SJCRH30 (cell line): ENCODE measurements around the gene ILKAP. TPM values are rescaled to one million over a fixed set of nuclear protein-coding genes. Genes with fewer than 3 reads are reported as not detected.

ENCODE experiments used
- DNase-seq, 2 experiments: peaks; one replicate each; pipeline ENCODE4 v3.0.0-alpha.2; 2015 to 2020
- H3K27ac ChIP-seq: fragments of 250-450 bp; sonication (Bioruptor Pico); 2 replicates; pipeline ENCODE4 v1.5.1; 2020; ENCODE audit warnings: mild to moderate bottlenecking, moderate library complexity
- H3K27me3 ChIP-seq: fragments of 250-450 bp; sonication (Bioruptor Pico); 2 replicates; pipeline ENCODE4 v1.5.1; 2020; ENCODE audit warnings: mild to moderate bottlenecking, moderate library complexity
- H3K36me3 ChIP-seq: fragments of 250-450 bp; sonication (Bioruptor Pico); 2 replicates; pipeline ENCODE4 v1.5.1; 2020; ENCODE audit warnings: mild to moderate bottlenecking, moderate library complexity
- H3K4me1 ChIP-seq: fragments of 250-450 bp; sonication (Bioruptor Pico); 2 replicates; pipeline ENCODE4 v1.5.1; 2020; ENCODE audit warnings: mild to moderate bottlenecking, moderate library complexity
- H3K4me3 ChIP-seq: fragments of 250-450 bp; sonication (Bioruptor Pico); 2 replicates; pipeline ENCODE4 v1.5.1; 2020; ENCODE audit warnings: mild to moderate bottlenecking, moderate library complexity
- H3K9me3 ChIP-seq: fragments of 250-450 bp; sonication (Bioruptor Pico); replicated peaks from 2 replicates; pipeline ENCODE4 v1.5.1; 2020; ENCODE audit warnings: mild to moderate bottlenecking, moderate library complexity
- total RNA-seq: library from RNA; depleted of rRNA; stranded (reverse); fragments of >200 nt; shearing (Covaris generic); gene quantifications from 2 replicates; pipeline ENCODE4 v1.2.3, GENCODE V29; 2014

ILKAP gene
- total RNA-seq, 1 experiment from 2014 or later, result 71.1 TPM

DNA sequence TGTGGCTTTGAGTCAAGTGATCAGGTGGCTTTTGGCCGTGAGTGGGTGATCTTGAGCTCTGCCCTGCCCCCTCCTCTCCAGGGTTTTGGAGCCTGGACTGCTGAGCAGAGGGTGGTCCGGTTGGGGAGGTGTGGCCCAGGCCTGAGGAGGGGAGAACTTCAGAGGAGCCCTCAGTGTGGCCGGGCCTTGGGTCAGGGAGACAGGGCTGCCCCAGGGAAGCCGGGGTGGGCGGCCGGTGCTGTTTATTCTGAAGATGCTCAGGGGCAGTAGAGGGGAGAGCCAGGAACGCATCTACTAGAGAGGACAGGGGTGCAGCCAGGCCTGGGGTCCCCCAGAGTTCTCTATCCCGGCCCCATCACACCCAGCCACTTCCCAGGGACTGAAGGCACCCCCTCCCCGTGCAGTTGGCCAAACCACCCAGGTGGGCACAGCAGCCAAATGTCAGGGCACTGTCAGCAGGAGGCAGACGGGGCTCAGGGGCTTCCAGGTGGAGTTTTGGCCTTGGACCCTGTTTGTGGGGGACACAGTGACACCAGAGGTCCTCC lies 43.8 kb downstream of the ILKAP start:
- H3K4me1 ChIP-seq, result peaks cover 24% of the 10 kb centered on the region

GRCh38 chr2:238159071-238159539 lies 44.4 kb downstream of the ILKAP start:
- no peak for DNase-seq
- H3K27me3 ChIP-seq, result no peaks in the 10 kb centered on the region
- peaks cover 24% of the 10 kb centered on the region for H3K4me1 ChIP-seq
- H3K36me3 ChIP-seq, result no peaks in the 10 kb centered on the region
- H3K27ac ChIP-seq, result no peak overlapping the region
- H3K4me3 ChIP-seq, result peak overlapping the region; percentile 59
- H3K9me3 ChIP-seq, result no peaks in the 10 kb centered on the region

More for the DNA sequence above, 43.8 kb downstream of the ILKAP start:
- no peaks in the 10 kb centered on the region for H3K9me3 ChIP-seq
- H3K27ac ChIP-seq, result no peak overlapping the region
- DNase-seq, result no peak
- no peaks in the 10 kb centered on the region for H3K27me3 ChIP-seq
- peak overlapping the region; percentile 59 for H3K4me3 ChIP-seq
- no peaks in the 10 kb centered on the region for H3K36me3 ChIP-seq

- Histone ChIP-seq H3K9me3 (no peaks in the 10 kb centered on the region), H3K27me3 (no peaks in the 10 kb centered on the region), H3K4me3 (peak within 1 kb of the TSS; percentile 59), H3K4me1 (peaks cover 24% of the 10 kb centered on the region), H3K36me3 (no peaks in the 10 kb centered on the region), H3K27ac (no peak within 1 kb of the TSS)
- DNase-seq, result peak; percentile 56 to 74
These were observed 44.9 kb downstream of the ILKAP start, which contains the start of gene ERFE for GRCh38 chr2:238158509-238159070. ERFE (plus strand) TSS chr2:238158970; CDS start chr2:238159008, 38 bp downstream.

DNA sequence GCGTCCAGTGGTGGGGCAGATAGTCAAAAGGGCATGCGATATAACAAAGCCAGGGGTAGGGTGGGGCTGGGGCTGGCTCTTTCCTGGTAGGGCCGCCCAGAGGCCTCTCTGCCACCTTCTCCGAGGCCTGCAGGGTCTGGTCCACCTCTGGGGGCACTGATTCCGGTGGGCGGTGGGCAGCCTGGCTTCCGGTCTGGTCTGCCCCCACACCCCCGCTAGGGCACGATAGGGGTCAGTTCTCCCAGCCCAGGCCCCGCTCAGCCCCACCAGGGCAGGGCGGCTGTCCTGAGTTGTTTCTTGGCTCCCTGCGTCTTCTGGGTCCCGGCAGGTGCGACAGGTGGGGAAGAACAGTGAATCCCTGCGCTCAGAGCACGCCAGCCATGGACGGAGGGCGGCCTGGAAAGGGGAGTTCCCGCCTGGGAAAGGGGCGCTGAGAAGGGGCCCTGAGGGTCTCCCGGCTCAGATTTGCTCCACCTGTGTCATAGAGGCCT lies 45.4 kb downstream of the ILKAP start:
- H3K4me1 ChIP-seq, result peaks cover 24% of the 10 kb centered on the region
- H3K36me3 ChIP-seq, result no peaks in the 10 kb centered on the region
- DNase-seq, result no peak
- no peak overlapping the region for H3K4me3 ChIP-seq
- H3K9me3 ChIP-seq, result no peaks in the 10 kb centered on the region
- no peaks in the 10 kb centered on the region for H3K27me3 ChIP-seq
- H3K27ac ChIP-seq, result no peak overlapping the region

- H3K27me3 ChIP-seq, result no peaks in the 10 kb centered on the region
- no peaks in the 10 kb centered on the region for H3K36me3 ChIP-seq
- no peak for DNase-seq
- H3K9me3 ChIP-seq, result no peaks in the 10 kb centered on the region
- H3K4me1 ChIP-seq, result peaks cover 24% of the 10 kb centered on the region
- no peak overlapping the region for H3K27ac ChIP-seq
- no peak overlapping the region for H3K4me3 ChIP-seq
These were observed 45.9 kb downstream of the ILKAP start for GRCh38 chr2:238157506-238158017.

- Histone ChIP-seq H3K9me3 (no peaks in the 10 kb centered on the region), H3K27ac (peak overlapping the region; percentile 69), H3K27me3 (no peaks in the 10 kb centered on the region), H3K4me1 (peaks cover 26% of the 10 kb centered on the region), H3K4me3 (no peak overlapping the region), H3K36me3 (no peaks in the 10 kb centered on the region)
- DNase-seq, result peak in 1 of 2 experiments; percentile 53
These were observed 47.5 kb downstream of the ILKAP start for GRCh38 chr2:238155761-238156694.

- DNase-seq, result peak; percentile 89 to 90
- peaks cover 30% of the 10 kb centered on the region for H3K4me1 ChIP-seq
These were observed 48.3 kb downstream of the ILKAP start for GRCh38 chr2:238155051-238155760.

DNA sequence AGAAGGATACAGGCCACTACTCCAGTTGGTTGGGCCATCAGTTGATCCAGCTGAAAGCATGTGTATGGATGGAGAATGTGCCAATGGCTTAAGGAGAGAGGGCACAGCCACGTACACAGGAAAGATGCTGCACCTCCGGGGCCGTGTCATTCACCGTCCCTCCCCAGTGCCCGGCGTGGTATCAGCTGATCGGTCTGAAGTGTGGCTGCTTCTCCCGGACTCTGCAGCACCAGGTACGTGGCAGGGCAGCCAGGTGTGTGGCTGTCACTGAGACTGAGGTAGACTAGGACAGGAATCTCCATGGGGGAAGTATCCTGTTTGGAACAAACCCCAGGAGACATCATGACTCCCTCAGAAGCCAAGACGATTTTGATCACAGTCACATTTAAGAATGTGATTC lies 48.9 kb downstream of the ILKAP start:
- H3K9me3 ChIP-seq, result no peaks in the 10 kb centered on the region
- H3K27ac ChIP-seq, result no peak overlapping the region; the same call in 1 of the 2 replicates
- peaks cover 34% of the 10 kb centered on the region for H3K4me1 ChIP-seq
- no peak for DNase-seq
- no peaks in the 10 kb centered on the region for H3K27me3 ChIP-seq
- no peak overlapping the region for H3K4me3 ChIP-seq
- no peaks in the 10 kb centered on the region for H3K36me3 ChIP-seq

More at GRCh38 chr2:238155051-238155760, 48.3 kb downstream of the ILKAP start:
- Histone ChIP-seq H3K9me3 (no peaks in the 10 kb centered on the region), H3K36me3 (no peaks in the 10 kb centered on the region), H3K27ac (peak overlapping the region; percentile 69), H3K4me3 (no peak overlapping the region), H3K27me3 (no peaks in the 10 kb centered on the region)

- H3K36me3 ChIP-seq, result no peaks in the 10 kb centered on the region
- peaks cover 39% of the 10 kb centered on the region for H3K4me1 ChIP-seq
- no peak for DNase-seq
- no peaks in the 10 kb centered on the region for H3K27me3 ChIP-seq
- H3K9me3 ChIP-seq, result no peaks in the 10 kb centered on the region
- no peak overlapping the region for H3K27ac ChIP-seq
- H3K4me3 ChIP-seq, result no peak overlapping the region
These were observed 50.5 kb downstream of the ILKAP start for GRCh38 chr2:238152771-238153688.

GRCh38 chr2:238151628-238152235 lies 51.8 kb downstream of the ILKAP start:
- Histone ChIP-seq H3K4me3 (no peak overlapping the region), H3K4me1 (peaks cover 39% of the 10 kb centered on the region), H3K27me3 (no peaks in the 10 kb centered on the region), H3K27ac (no peak overlapping the region), H3K36me3 (no peaks in the 10 kb centered on the region), H3K9me3 (no peaks in the 10 kb centered on the region)
- no peak for DNase-seq

- DNase-seq, result no peak
- H3K4me3 ChIP-seq, result no peak overlapping the region
- H3K9me3 ChIP-seq, result no peaks in the 10 kb centered on the region
- H3K27ac ChIP-seq, result peak overlapping the region; percentile 65
- no peaks in the 10 kb centered on the region for H3K36me3 ChIP-seq
- no peaks in the 10 kb centered on the region for H3K27me3 ChIP-seq
- peaks cover 36% of the 10 kb centered on the region for H3K4me1 ChIP-seq
These were observed 52.3 kb downstream of the ILKAP start for GRCh38 chr2:238151205-238151604.

DNA sequence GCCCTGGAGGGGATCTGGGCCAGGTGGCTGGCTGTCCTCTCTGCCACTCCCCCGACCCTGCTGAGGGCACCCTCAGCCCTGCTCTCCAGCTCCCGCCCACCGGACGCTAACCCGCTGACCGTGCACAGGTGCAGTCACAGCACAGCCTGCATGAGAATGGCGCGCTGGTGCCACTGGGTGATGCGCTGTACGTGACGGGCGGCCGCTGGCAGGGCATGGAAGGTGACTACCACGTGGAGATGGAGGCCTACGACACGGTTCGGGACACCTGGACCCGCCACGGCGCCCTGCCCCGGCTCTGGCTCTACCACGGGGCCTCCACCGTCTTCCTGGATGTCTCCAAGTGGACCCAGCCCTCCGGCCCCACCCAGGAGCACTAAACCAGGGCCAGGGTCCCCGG lies 52.8 kb downstream of the ILKAP start:
- Histone ChIP-seq H3K4me3 (no peak overlapping the region), H3K4me1 (peaks cover 30% of the 10 kb centered on the region), H3K27ac (peak overlapping the region; percentile 65), H3K36me3 (no peaks in the 10 kb centered on the region), H3K27me3 (no peaks in the 10 kb centered on the region), H3K9me3 (no peaks in the 10 kb centered on the region)
- DNase-seq, result no peak
